CD14-positive monocyte (primary cell): ENCODE results near the gene PLEKHA7. TPM values are rescaled to one million over a fixed set of nuclear protein-coding genes. Genes with fewer than 3 reads are reported as not detected.

Experiments
- DNase-seq, 3 donors: peaks; one replicate each; pipeline ENCODE4 v3.0.0-alpha.2; 2011 to 2022
- H2AFZ ChIP-seq: 2 replicates; pipeline ENCODE4 v1.6.0; 2012; ENCODE audit warnings: mild to moderate bottlenecking, low read depth, low read length, inconsistent platforms; ENCODE audit not compliant: insufficient read depth, poor library complexity, severe bottlenecking
- H3K27ac ChIP-seq, 2 donors: 1 replicate in 1 of 2; 2 replicates in 1 of 2; pipeline ENCODE4 v1.5.1; 2012 to 2013; ENCODE audit warnings: low read length in 2 of 2, control low read depth in 1 of 2, inconsistent platforms in 1 of 2, low read depth in 1 of 2, mild to moderate bottlenecking in 1 of 2
- H3K27me3 ChIP-seq, 2 donors: one replicate each; pipeline versions ENCODE4 v1.6.0 to v1.6.1; 2011 to 2013; ENCODE audit warnings: low read length in 2 of 2; ENCODE audit not compliant: control insufficient read depth in 2 of 2, insufficient read depth in 2 of 2
- H3K36me3 ChIP-seq, 2 donors: replicated peaks in 1 of 2; 1 replicate in 1 of 2; 2 replicates in 1 of 2; pipeline versions ENCODE4 v1.5.1 to v1.6.1; 2012 to 2013; ENCODE audit warnings: low read length in 2 of 2, control low read depth in 1 of 2, inconsistent platforms in 1 of 2, mild to moderate bottlenecking in 1 of 2; ENCODE audit not compliant: insufficient read depth in 2 of 2, control insufficient read depth in 1 of 2
- H3K4me1 ChIP-seq, 2 donors: 1 replicate in 1 of 2; 2 replicates in 1 of 2; pipeline versions ENCODE4 v1.5.1 to v1.6.1; 2012 to 2013; ENCODE audit warnings: low read length in 2 of 2, control low read depth in 1 of 2, inconsistent platforms in 1 of 2, mild to moderate bottlenecking in 1 of 2, moderate library complexity in 1 of 2; ENCODE audit not compliant: insufficient read depth in 2 of 2, control insufficient read depth in 1 of 2
- H3K4me2 ChIP-seq: replicated peaks from 2 replicates; pipeline ENCODE3; 2012; ENCODE audit warnings: low read length, moderate library complexity, mild to moderate bottlenecking; ENCODE audit not compliant: poor library complexity, severe bottlenecking; ENCODE audit errors: extremely low read depth
- H3K4me3 ChIP-seq, 3 experiments: fragments of 200-600 bp in 1 of 3; sonication (generic) in 1 of 3; replicated peaks in 1 of 3; 1 replicate in 2 of 3; 2 replicates in 1 of 3; pipeline ENCODE4 v1.5.1; 2011 to 2013; ENCODE audit warnings: low read length in 3 of 3, mild to moderate bottlenecking in 3 of 3, control low read depth in 2 of 3, low read depth in 2 of 3, inconsistent platforms in 1 of 3, moderate library complexity in 1 of 3
- H3K79me2 ChIP-seq: 2 replicates; pipeline ENCODE4 v1.6.0; 2012; ENCODE audit warnings: mild to moderate bottlenecking, control low read depth, inconsistent platforms, low read length, moderate library complexity; ENCODE audit not compliant: insufficient read depth
- H3K9ac ChIP-seq: 2 replicates; pipeline ENCODE4 v1.6.0; 2017; ENCODE audit warnings: low read length, mild to moderate bottlenecking; ENCODE audit not compliant: insufficient read depth, poor library complexity, severe bottlenecking
- H3K9me3 ChIP-seq, 2 donors: replicated peaks in 1 of 2; 1 replicate in 1 of 2; 2 replicates in 1 of 2; pipeline versions ENCODE4 v1.5.1 to v1.6.1; 2012 to 2013; ENCODE audit warnings: low read length in 2 of 2, control low read depth in 1 of 2; ENCODE audit not compliant: control insufficient read depth in 1 of 2, insufficient read depth in 1 of 2
- H4K20me1 ChIP-seq: 2 replicates; pipeline ENCODE4 v1.6.0; 2012; ENCODE audit warnings: mild to moderate bottlenecking, low read length, control low read depth, moderate library complexity; ENCODE audit not compliant: insufficient read depth
- H3K27ac Mint-ChIP-seq, 7 donors: one replicate each; pipeline ENCODE4 v1.8.0; 2020; ENCODE audit warnings: mild to moderate bottlenecking in 7 of 7, mixed read lengths in 7 of 7, moderate library complexity in 6 of 7, inconsistent platforms in 2 of 7
- H3K27me3 Mint-ChIP-seq, 3 donors: one replicate each; pipeline ENCODE4 v1.8.0; 2021 to 2022; ENCODE audit warnings: low read depth in 3 of 3, mild to moderate bottlenecking in 3 of 3, mixed read lengths in 3 of 3, moderate library complexity in 3 of 3, inconsistent platforms in 1 of 3
- H3K36me3 Mint-ChIP-seq, 2 donors: one replicate each; pipeline ENCODE4 v1.8.0; 2020; ENCODE audit warnings: mixed read lengths in 2 of 2, inconsistent platforms in 1 of 2, mild to moderate bottlenecking in 1 of 2
- H3K4me1 Mint-ChIP-seq: one replicate; pipeline ENCODE4 v1.8.0; 2020; ENCODE audit warnings: mild to moderate bottlenecking, mixed read lengths
- H3K4me3 Mint-ChIP-seq, 2 donors: one replicate each; pipeline ENCODE4 v1.8.0; 2020; ENCODE audit warnings: mild to moderate bottlenecking in 2 of 2, mixed read lengths in 2 of 2, moderate library complexity in 1 of 2
- H3K9me3 Mint-ChIP-seq, 7 donors: one replicate each; pipeline ENCODE4 v1.8.0; 2020 to 2022; ENCODE audit warnings: mixed read lengths in 7 of 7, mild to moderate bottlenecking in 6 of 7, moderate library complexity in 6 of 7, inconsistent platforms in 2 of 7
- CTCF ChIP-seq: fragments of 200-600 bp; IDR thresholded peaks from one replicate; pipeline ENCODE4 v1.8.0; 2022; ENCODE audit warnings: antibody characterized with exemption, mild to moderate bottlenecking
- WGBS: methylation state at CpG from one replicate; pipeline ENCODE4 v1.1.5; 2013; ENCODE audit warnings: missing lambda C conversion rate; ENCODE audit not compliant: insufficient coverage; 5-methylcytosine and 5-hydroxymethylcytosine counted together
- intact Hi-C, 2 donors: fragments of 100-400 bp; cut with micrococcal nuclease; formaldehyde crosslinking; loops; one replicate each; pipeline versions ENCODE4 v1.15.0 to v1.15.1; 2023
- polyA plus RNA-seq, 3 donors: library from polyadenylated mRNA; depleted of rRNA in 1 of 3; unstranded in 2 of 3; stranded (reverse) in 1 of 3; fragments of 300-500 nt in 2 of 3; fragments of >200 nt in 1 of 3; fragmentation: Illumina TruSeq in 2 of 3; gene quantifications; 1 replicate in 2 of 3; 2 replicates in 1 of 3; pipeline ENCODE4 v1.2.3, GENCODE V29; 2012 to 2021

Gene PLEKHA7
- polyA plus RNA-seq, 3 donors: 0.05 to 0.92 (median 0.22) TPM

DNA sequence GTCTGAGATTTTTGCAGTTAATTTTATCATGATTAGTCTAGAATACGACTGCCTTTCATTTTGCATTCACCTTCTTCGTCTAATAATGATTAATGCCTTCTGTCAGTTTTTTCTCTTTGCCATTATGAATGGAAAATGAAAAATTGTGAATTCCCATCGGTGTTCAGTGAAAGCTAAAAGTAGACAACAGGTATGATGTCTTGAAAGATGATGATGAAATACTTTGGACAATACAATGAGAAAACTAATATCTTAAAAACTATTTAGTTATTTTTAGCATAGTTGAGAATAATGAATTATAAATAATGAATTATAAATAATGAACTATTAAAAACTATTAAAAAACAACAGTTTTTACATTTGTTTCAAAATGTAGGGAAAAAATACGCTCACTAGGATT lies 270.7 kb downstream of the PLEKHA7 start:
- no peak for DNase-seq
- H3K4me3 ChIP-seq: no peak overlapping the region
- no peaks in the 10 kb centered on the region for H3K27me3 Mint-ChIP-seq
- no peak overlapping the region for H3K4me3 Mint-ChIP-seq
- H3K4me2 ChIP-seq: no peak overlapping the region
- intact Hi-C loops: no loop called here
- H3K27me3 ChIP-seq: no peaks in the 10 kb centered on the region
- H3K36me3 ChIP-seq: peaks cover 43 to 63% of the 10 kb centered on the region in 2 donors
- H3K4me1 Mint-ChIP-seq: peaks cover 19% of the 10 kb centered on the region
- no peak overlapping the region for H3K27ac ChIP-seq
- H3K9me3 Mint-ChIP-seq: no peaks in the 10 kb centered on the region
- H4K20me1 ChIP-seq: peaks cover 69% of the 10 kb centered on the region
- H3K4me1 ChIP-seq: peaks cover 19 to 27% of the 10 kb centered on the region in 2 donors
- no peak overlapping the region for H3K27ac Mint-ChIP-seq
- peaks cover 49 to 64% of the 10 kb centered on the region in 2 donors for H3K36me3 Mint-ChIP-seq
- H3K9ac ChIP-seq: no peak overlapping the region
- no peaks in the 10 kb centered on the region for H3K9me3 ChIP-seq
- H2AFZ ChIP-seq: no peak overlapping the region
- no CpG with 5 or more reads among the region's 4 CpGs for WGBS
- peaks cover 98% of the 10 kb centered on the region for H3K79me2 ChIP-seq
- TF ChIP-seq CTCF: no peak

DNA sequence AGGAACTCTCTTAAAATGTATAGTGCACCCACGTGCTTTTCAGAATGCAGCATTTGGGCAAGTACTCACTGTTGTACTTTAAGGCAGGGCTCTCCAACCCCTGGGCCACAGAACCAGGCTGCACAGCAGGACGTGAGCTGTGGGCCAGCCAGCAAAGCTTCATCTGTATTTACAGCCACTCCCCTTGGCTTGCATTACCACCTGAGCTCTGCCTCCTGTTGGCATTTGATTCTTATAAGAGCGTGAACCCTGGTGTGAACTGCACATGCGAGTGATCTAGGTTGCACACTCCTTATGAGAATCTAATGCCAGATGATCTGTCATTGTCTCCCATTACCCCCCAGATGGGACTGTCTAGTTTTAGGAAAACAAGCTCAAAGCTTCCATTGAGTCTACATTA lies 272.7 kb downstream of the PLEKHA7 start:
- peaks cover 22% of the 10 kb centered on the region for H3K4me1 Mint-ChIP-seq
- 29% methylated on average over 3 of the region's 4 CpGs for WGBS
- intact Hi-C loops: no loop called here
- H3K36me3 Mint-ChIP-seq: peaks cover 35 to 46% of the 10 kb centered on the region in 2 donors
- Histone ChIP-seq H3K4me2 (peak overlapping the region; percentile 15), H3K27ac (peak overlapping the region in 1 of 2 donors; percentile 53), H3K27me3 (no peaks in the 10 kb centered on the region), H3K79me2 (peaks cover 89% of the 10 kb centered on the region), H3K4me3 (no peak overlapping the region), H3K4me1 (peaks cover 24 to 27% of the 10 kb centered on the region in 2 donors), H3K9me3 (no peaks in the 10 kb centered on the region), H3K36me3 (peaks cover 24 to 43% of the 10 kb centered on the region in 2 donors), H4K20me1 (peaks cover 49% of the 10 kb centered on the region), H2AFZ (no peak overlapping the region), H3K9ac (no peak overlapping the region)
- no peaks in the 10 kb centered on the region for H3K27me3 Mint-ChIP-seq
- TF ChIP-seq CTCF: no peak
- peak overlapping the region in 6 of 7 donors; percentile 13 to 66 (median 49) for H3K27ac Mint-ChIP-seq
- H3K9me3 Mint-ChIP-seq: no peaks in the 10 kb centered on the region
- no peak for DNase-seq
- H3K4me3 Mint-ChIP-seq: no peak overlapping the region
